Breast epithelium (tissue), 4 donors: Measurements from ENCODE around the gene AMIGO1. TPM values are rescaled to one million over a fixed set of nuclear protein-coding genes. Genes with fewer than 3 reads are reported as not detected.
A peak's percentile ranks its signal among the peaks of the same experiment; 100 is the strongest.

ENCODE experiments used
- DNase-seq, 2 donors: peaks; one replicate each; pipeline ENCODE4 v3.0.0-alpha.2; 2019; ENCODE audit warnings: low spot score in 2 of 2
- H3K27ac ChIP-seq, 2 donors: fragments of 200-600 bp; sonication (generic) in 1 of 2; one replicate each; pipeline ENCODE4 v1.5.1; 2016 to 2019; ENCODE audit warnings: mild to moderate bottlenecking in 1 of 2
- H3K27me3 ChIP-seq, 2 donors: fragments of 200-600 bp; sonication (generic) in 1 of 2; one replicate each; pipeline versions ENCODE4 v1.5.1 to v1.6.0; 2017 to 2019; ENCODE audit warnings: control low read depth in 1 of 2, mild to moderate bottlenecking in 1 of 2
- H3K36me3 ChIP-seq: fragments of 200-600 bp; one replicate; pipeline ENCODE4 v1.5.1; 2019
- H3K4me1 ChIP-seq, 2 donors: fragments of 200-600 bp; sonication (generic); one replicate each; pipeline ENCODE4 v1.5.1; 2016 to 2019; ENCODE audit warnings: control low read depth in 1 of 2
- H3K4me3 ChIP-seq, 3 donors: fragments of 200-600 bp; sonication (generic); 1 replicate in 2 of 3; 2 replicates in 1 of 3; pipeline ENCODE4 v1.5.1; 2016 to 2019; ENCODE audit warnings: mild to moderate bottlenecking in 3 of 3, moderate library complexity in 2 of 3
- H3K9me3 ChIP-seq, 2 donors: fragments of 200-600 bp; sonication (generic) in 1 of 2; one replicate each; pipeline ENCODE4 v1.5.1; 2016 to 2019; ENCODE audit warnings: control low read depth in 1 of 2
- POLR2A ChIP-seq: fragments of 450-650 bp; IDR thresholded peaks from one replicate; pipeline ENCODE4 v1.6.1; 2016; ENCODE audit warnings: antibody characterized with exemption, mild to moderate bottlenecking, moderate library complexity
- POLR2AphosphoS5 ChIP-seq, 3 donors: sonication (generic); formaldehyde crosslinking; IDR thresholded peaks; one replicate each; pipeline ENCODE4 v1.6.1; 2017; ENCODE audit warnings: antibody characterized with exemption in 3 of 3
- intact Hi-C: fragments of 100-400 bp; cut with DNase I; formaldehyde crosslinking; loops from one replicate; pipeline ENCODE4 v1.15.1; 2023; ENCODE audit warnings: low total_unique reads
- total RNA-seq, 3 donors: library from RNA; depleted of rRNA; stranded (reverse); fragments of >200 nt; gene quantifications; one replicate each; pipeline ENCODE4 v1.1.0, GENCODE V29; 2016
- TF ChIP-seq, protein P1 (sequence below), 3 donors: fragments of 450-650 bp; IDR thresholded peaks; one replicate each; pipeline ENCODE4 v1.5.1; 2016 to 2017; ENCODE audit warnings: antibody characterized with exemption in 3 of 3, mild to moderate bottlenecking in 3 of 3, moderate library complexity in 3 of 3

The AMIGO1 gene
- total RNA-seq, 3 donors from 2014 or later = 3.0 to 9.5 (median 6.4) TPM

DNA sequence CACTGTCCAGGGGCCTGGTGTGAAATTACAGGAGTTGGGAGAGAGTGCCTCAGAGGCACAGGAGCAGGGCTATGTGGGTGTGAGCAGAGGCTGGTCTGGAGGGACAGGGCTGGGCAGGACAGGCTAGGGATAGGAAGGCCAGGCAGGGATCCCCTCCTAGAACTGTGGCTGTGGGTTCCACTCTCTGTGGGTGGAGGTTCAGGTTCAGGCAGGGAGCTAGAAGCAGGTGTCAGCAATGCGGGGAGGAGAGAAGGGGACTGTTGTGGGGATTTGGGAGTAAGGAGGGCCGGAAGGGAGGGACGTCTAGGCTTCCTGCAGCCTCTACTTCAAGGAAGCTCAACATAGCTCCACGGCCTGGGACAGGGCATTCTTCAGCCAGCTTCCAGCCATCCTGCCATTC, 21.9 kb upstream of the AMIGO1 start:
- intact Hi-C loops = loop anchor here (5.0 kb wide), 1 partner anchor 39 kb away; the partner anchor contains the start of gene CYB561D1
- Histone ChIP-seq H3K27me3 (no peaks in the 10 kb centered on the region), H3K4me1 (no peaks in the 10 kb centered on the region), H3K9me3 (no peaks in the 10 kb centered on the region), H3K4me3 (no peak overlapping the region), H3K36me3 (no peaks in the 10 kb centered on the region), H3K27ac (no peak overlapping the region)
- no peak for DNase-seq
- TF ChIP-seq, protein P1, sequence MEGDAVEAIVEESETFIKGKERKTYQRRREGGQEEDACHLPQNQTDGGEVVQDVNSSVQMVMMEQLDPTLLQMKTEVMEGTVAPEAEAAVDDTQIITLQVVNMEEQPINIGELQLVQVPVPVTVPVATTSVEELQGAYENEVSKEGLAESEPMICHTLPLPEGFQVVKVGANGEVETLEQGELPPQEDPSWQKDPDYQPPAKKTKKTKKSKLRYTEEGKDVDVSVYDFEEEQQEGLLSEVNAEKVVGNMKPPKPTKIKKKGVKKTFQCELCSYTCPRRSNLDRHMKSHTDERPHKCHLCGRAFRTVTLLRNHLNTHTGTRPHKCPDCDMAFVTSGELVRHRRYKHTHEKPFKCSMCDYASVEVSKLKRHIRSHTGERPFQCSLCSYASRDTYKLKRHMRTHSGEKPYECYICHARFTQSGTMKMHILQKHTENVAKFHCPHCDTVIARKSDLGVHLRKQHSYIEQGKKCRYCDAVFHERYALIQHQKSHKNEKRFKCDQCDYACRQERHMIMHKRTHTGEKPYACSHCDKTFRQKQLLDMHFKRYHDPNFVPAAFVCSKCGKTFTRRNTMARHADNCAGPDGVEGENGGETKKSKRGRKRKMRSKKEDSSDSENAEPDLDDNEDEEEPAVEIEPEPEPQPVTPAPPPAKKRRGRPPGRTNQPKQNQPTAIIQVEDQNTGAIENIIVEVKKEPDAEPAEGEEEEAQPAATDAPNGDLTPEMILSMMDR (IDR thresholded peaks at IDR 0.05) = no peak
- TF ChIP-seq POLR2A (no peak), POLR2AphosphoS5 (IDR thresholded peaks at IDR 0.05) (no peak)

DNA sequence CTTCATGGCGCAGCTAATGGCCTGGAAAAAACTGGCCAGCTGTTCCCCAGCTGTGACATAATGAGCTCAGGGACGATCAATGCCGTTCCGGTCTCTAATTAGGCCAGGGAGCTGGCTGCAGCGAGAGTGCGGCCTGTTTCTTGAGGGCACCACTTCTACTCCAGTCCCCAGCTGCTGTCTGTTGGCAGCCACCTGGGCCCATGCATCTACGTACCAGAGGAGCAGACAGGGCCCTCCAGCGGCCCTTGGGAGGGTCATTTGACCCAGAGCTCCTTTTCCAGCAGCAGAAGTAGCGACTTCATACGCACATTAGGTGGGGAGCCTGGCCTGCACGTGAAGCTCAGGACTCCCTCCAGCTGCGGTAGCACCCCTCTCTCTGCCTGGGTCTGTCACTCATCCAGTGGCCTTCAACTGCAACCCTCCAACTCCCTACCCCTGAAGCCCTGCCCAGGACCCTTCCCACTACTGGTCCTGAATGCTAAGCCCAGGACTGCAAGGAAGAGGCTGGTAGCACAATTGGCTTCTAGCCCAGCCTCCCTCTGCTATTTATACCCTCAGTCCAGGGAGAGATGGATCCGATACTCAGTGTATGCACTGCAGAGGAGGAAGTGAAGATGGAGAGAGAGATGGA, 21.0 kb upstream of the AMIGO1 start:
- DNase-seq = no peak
- no peak for TF ChIP-seq POLR2A
- no peak for TF ChIP-seq POLR2AphosphoS5 (IDR thresholded peaks at IDR 0.05)
- TF ChIP-seq, protein P1 (IDR thresholded peaks at IDR 0.05) = no peak
- H3K27ac ChIP-seq = no peak overlapping the region
- H3K27me3 ChIP-seq = no peaks in the 10 kb centered on the region
- no peaks in the 10 kb centered on the region for H3K36me3 ChIP-seq
- H3K4me3 ChIP-seq = no peak overlapping the region
- intact Hi-C loops = loop anchor here (5.0 kb wide), 1 partner anchor 38 kb away; the partner anchor contains the start of gene CYB561D1
- no peaks in the 10 kb centered on the region for H3K4me1 ChIP-seq
- H3K9me3 ChIP-seq = no peaks in the 10 kb centered on the region

DNA sequence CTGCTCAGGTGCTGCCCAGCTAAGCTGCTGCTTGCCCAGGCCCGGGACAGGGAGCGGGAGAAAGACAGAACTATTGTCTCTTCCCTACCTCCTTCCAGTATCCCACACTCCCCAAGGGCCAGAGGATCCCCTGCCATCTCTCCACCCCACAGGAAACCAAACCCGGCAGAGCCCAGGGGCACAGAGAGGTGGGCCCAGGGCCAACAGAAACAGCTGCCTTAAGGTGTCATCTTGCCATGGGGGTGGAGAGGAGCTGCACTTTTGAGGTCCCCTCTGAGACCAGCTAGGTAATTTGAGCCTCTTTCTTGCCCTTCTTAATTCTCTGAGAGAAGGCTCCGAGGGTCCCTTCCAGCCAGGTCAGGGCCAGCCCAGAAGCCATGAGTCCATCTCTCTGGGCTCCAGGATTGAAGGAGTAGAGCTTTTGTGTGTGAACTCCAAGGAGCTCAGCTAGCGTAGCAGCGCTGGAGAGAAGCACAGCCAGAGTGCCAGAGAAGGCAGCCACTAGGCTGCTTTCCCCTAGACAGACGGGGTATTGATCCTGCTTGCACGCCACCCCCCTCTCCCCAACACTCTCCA, 20.4 kb upstream of the AMIGO1 start:
- Histone ChIP-seq H3K4me3 (no peak overlapping the region), H3K27me3 (no peaks in the 10 kb centered on the region), H3K4me1 (no peaks in the 10 kb centered on the region), H3K27ac (peak overlapping the region in 1 of 2 donors; percentile 1), H3K36me3 (no peaks in the 10 kb centered on the region), H3K9me3 (no peaks in the 10 kb centered on the region)
- TF ChIP-seq POLR2AphosphoS5 (IDR thresholded peaks at IDR 0.05) = no peak
- no peak for TF ChIP-seq POLR2A
- TF ChIP-seq, protein P1 (IDR thresholded peaks at IDR 0.05) = no peak
- no peak for DNase-seq
- intact Hi-C loops = loop anchor here (5.0 to 10.0 kb wide), 2 partner anchors 38 to 1895 kb away; partner anchors contain the start of genes CYB561D1 and OVGP1

DNA sequence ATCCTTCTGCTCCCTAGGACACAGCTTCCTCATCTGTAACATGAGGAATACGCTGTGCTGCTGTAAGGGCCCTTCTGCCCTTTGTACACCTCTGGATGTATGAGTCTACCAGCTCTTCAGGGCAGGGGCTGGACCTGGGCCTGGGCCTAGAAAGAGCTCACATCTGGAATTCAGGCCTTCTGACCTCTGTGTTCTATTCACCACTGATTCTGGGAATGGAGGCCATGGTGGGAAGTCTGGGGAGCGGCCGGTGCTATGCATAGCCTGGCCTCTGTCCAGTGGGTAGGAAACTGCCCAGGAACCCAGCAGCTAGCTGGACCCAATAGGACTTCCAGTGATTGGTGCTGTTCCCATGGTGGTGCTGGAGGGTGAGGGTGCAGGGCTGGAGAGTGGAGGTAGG, 19.2 kb upstream of the AMIGO1 start:
- H3K4me3 ChIP-seq = no peak overlapping the region
- intact Hi-C loops = loop anchor here (10.0 kb wide), 1 partner anchor 1896 kb away; the partner anchor contains the start of gene OVGP1
- no peak overlapping the region for H3K27ac ChIP-seq
- H3K27me3 ChIP-seq = no peaks in the 10 kb centered on the region
- TF ChIP-seq POLR2AphosphoS5 (IDR thresholded peaks at IDR 0.05) = no peak
- TF ChIP-seq, protein P1 (IDR thresholded peaks at IDR 0.05) = no peak
- no peak for TF ChIP-seq POLR2A
- no peaks in the 10 kb centered on the region for H3K36me3 ChIP-seq
- no peak for DNase-seq
- H3K9me3 ChIP-seq = no peaks in the 10 kb centered on the region
- H3K4me1 ChIP-seq = no peaks in the 10 kb centered on the region
